SU-DHL-6 (cell line): ENCODE results near the gene BPIFB4.

Source experiments
- H2AFZ ChIP-seq: fragments of 200-600 bp; sonication (generic); 2 replicates; pipeline ENCODE4 v1.6.1; 2014; ENCODE audit warnings: low read depth, mild to moderate bottlenecking, moderate library complexity, mixed read lengths, antibody characterized with exemption, low read length; ENCODE audit not compliant: severe bottlenecking
- H3F3A ChIP-seq: fragments of 200-600 bp; shearing (Covaris generic); 2 replicates; pipeline ENCODE4 v1.6.0; 2016; ENCODE audit warnings: antibody characterized with exemption, mild to moderate bottlenecking; ENCODE audit not compliant: insufficient read depth
- H3K27ac ChIP-seq: fragments of 200-600 bp; sonication (generic); 2 replicates; pipeline ENCODE4 v1.5.1; 2016; ENCODE audit warnings: low read depth, mild to moderate bottlenecking, low read length, moderate library complexity, mixed read lengths
- H3K27me3 ChIP-seq: fragments of 200-600 bp; sonication (generic), shearing (Covaris generic); 2 replicates; pipeline ENCODE4 v1.6.0; 2014; ENCODE audit warnings: mild to moderate bottlenecking, low read length
- H3K36me3 ChIP-seq: fragments of 200-600 bp; sonication (generic); 2 replicates; pipeline ENCODE4 v1.6.1; 2014; ENCODE audit warnings: mild to moderate bottlenecking, low read length, mixed read lengths
- H3K4me2 ChIP-seq: fragments of 300-600, 200-600 bp; shearing (Covaris generic), sonication (generic); 2 replicates; pipeline ENCODE4 v1.6.0; 2014; ENCODE audit warnings: low read length, low read depth, mild to moderate bottlenecking; ENCODE audit not compliant: poor library complexity, severe bottlenecking
- H3K4me3 ChIP-seq: fragments of 200-600 bp; sonication (generic); 2 replicates; pipeline ENCODE4 v1.5.1; 2014; ENCODE audit warnings: antibody characterized with exemption, low read length, mild to moderate bottlenecking, mixed read lengths; ENCODE audit not compliant: insufficient read depth, poor library complexity, severe bottlenecking
- H3K79me2 ChIP-seq: fragments of 200-600 bp; sonication (generic); 2 replicates; pipeline ENCODE4 v1.6.1; 2014; ENCODE audit warnings: mild to moderate bottlenecking, low read length, moderate library complexity; ENCODE audit not compliant: insufficient read depth
- H3K9ac ChIP-seq: fragments of 200-600 bp; sonication (generic); 2 replicates; pipeline ENCODE4 v1.7.0; 2014; ENCODE audit warnings: mild to moderate bottlenecking, low read length
- H3K9me2 ChIP-seq: fragments of 200-600 bp; sonication (generic); replicated peaks from 2 replicates; pipeline ENCODE4 v1.6.1; 2014; ENCODE audit warnings: low read length; ENCODE audit not compliant: insufficient read depth
- H3K9me3 ChIP-seq: fragments of 200-600 bp; sonication (generic); 2 replicates; pipeline ENCODE4 v1.6.1; 2014; ENCODE audit warnings: low read length, mixed read lengths; ENCODE audit not compliant: insufficient read depth
- H4K20me1 ChIP-seq: fragments of 200-600 bp; sonication (generic); 2 replicates; pipeline ENCODE4 v1.6.1; 2014; ENCODE audit warnings: low read depth, mild to moderate bottlenecking, antibody characterized with exemption, low read length, moderate library complexity, mixed read lengths
- CTCF ChIP-seq: fragments of 200-600 bp; sonication (generic); IDR thresholded peaks from one replicate; pipeline ENCODE4 v1.5.1; 2017; ENCODE audit warnings: antibody characterized with exemption, mild to moderate bottlenecking, low read length, moderate library complexity; ENCODE audit not compliant: insufficient read depth, poor library complexity, severe bottlenecking
- EZH2phosphoT487 ChIP-seq: fragments of 200-600 bp; sonication (generic), shearing (Covaris generic); conservative IDR thresholded peaks from 2 replicates; pipeline ENCODE4 v1.6.1; 2018; ENCODE audit warnings: mild to moderate bottlenecking, antibody characterized with exemption, low read length, moderate library complexity, mixed read lengths

BPIFB4 gene

GRCh38 chr20:33083544-33084340, 4.3 kb downstream of the BPIFB4 start:
- H3K9me3 ChIP-seq, result no peaks in the 10 kb centered on the region
- no peak overlapping the region for H3K4me3 ChIP-seq
- H4K20me1 ChIP-seq, result no peaks in the 10 kb centered on the region
- no peak overlapping the region for H3K27ac ChIP-seq
- H3K27me3 ChIP-seq, result no peaks in the 10 kb centered on the region
- H3K79me2 ChIP-seq, result no peaks in the 10 kb centered on the region
- H2AFZ ChIP-seq, result no peak overlapping the region
- H3K4me2 ChIP-seq, result no peak overlapping the region
- no peaks in the 10 kb centered on the region for H3K36me3 ChIP-seq
- no peak for TF ChIP-seq EZH2phosphoT487
- no peak for TF ChIP-seq CTCF
- H3K9ac ChIP-seq, result no peak overlapping the region
- no peaks in the 10 kb centered on the region for H3F3A ChIP-seq
- no peaks in the 10 kb centered on the region for H3K9me2 ChIP-seq

- H3K27ac ChIP-seq, result no peak overlapping the region
- H3K79me2 ChIP-seq, result no peaks in the 10 kb centered on the region
- no peaks in the 10 kb centered on the region for H4K20me1 ChIP-seq
- H3K9ac ChIP-seq, result no peak overlapping the region
- no peak overlapping the region for H3K4me2 ChIP-seq
- no peaks in the 10 kb centered on the region for H3K9me2 ChIP-seq
- H3K9me3 ChIP-seq, result no peaks in the 10 kb centered on the region
- no peaks in the 10 kb centered on the region for H3K36me3 ChIP-seq
- H3K4me3 ChIP-seq, result no peak overlapping the region
- TF ChIP-seq CTCF, result no peak
- no peak for TF ChIP-seq EZH2phosphoT487
- H2AFZ ChIP-seq, result no peak overlapping the region
- H3K27me3 ChIP-seq, result no peaks in the 10 kb centered on the region
- H3F3A ChIP-seq, result no peaks in the 10 kb centered on the region
Observed at GRCh38 chr20:33084722-33085121, 5.3 kb downstream of the BPIFB4 start.

GRCh38 chr20:33086052-33086722, 6.7 kb downstream of the BPIFB4 start:
- H3K27me3 ChIP-seq, result no peaks in the 10 kb centered on the region
- H3K4me2 ChIP-seq, result no peak overlapping the region
- TF ChIP-seq CTCF (no peak), EZH2phosphoT487 (no peak)
- H3K9me3 ChIP-seq, result no peaks in the 10 kb centered on the region
- H4K20me1 ChIP-seq, result no peaks in the 10 kb centered on the region
- H3K27ac ChIP-seq, result no peak overlapping the region
- no peaks in the 10 kb centered on the region for H3K36me3 ChIP-seq
- H3K79me2 ChIP-seq, result no peaks in the 10 kb centered on the region
- no peak overlapping the region for H3K4me3 ChIP-seq
- no peaks in the 10 kb centered on the region for H3F3A ChIP-seq
- no peak overlapping the region for H2AFZ ChIP-seq
- H3K9ac ChIP-seq, result no peak overlapping the region
- H3K9me2 ChIP-seq, result no peaks in the 10 kb centered on the region
